DND-41 (cell line): ENCODE results near the gene GOSR2.

Experiments
- EZH2 ChIP-seq: IDR thresholded peaks from 3 replicates; pipeline ENCODE4 v1.6.1; 2012; ENCODE audit warnings: borderline replicate concordance, low read depth, mild to moderate bottlenecking, moderate library complexity, low read length, inconsistent platforms; ENCODE audit not compliant: severe bottlenecking
- TF ChIP-seq, protein P1 (sequence below): IDR thresholded peaks from 2 replicates; pipeline ENCODE4 v1.5.1; 2012; ENCODE audit warnings: borderline replicate concordance, low read length, moderate library complexity, mild to moderate bottlenecking; ENCODE audit not compliant: poor library complexity, severe bottlenecking; ENCODE audit errors: extremely low read depth

DNA sequence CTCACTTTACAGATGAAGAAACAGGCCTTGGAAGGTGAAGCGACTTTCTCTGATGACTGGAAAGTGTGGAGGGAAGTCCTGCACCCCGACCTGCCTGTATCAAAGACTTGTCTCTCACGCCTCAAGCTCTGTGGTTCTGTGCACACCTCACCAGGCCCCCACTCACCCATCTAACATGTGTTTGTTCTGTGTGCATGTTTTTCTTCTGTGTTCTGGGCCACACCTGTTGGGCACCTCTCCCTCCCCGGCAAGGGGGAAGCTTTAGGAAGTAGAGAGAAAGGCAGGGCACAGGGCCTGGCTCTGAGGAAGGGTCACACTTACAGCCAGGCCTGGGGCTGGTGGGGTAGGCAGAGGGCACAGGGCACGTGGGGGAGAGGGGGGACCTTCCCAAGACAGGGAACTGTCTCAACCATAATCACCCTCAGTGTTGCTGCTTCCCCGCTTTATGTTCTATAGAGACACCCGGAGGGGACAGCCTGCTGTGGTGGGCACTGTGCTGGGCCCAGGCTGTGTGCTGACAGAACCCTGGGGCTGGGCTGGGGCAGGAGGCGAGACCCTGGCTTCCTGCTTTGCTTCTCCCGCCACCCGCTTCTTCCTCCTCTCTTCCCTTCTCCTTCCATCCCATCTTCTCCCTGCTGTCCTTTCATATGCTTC lies 48.8 kb downstream of the GOSR2 start:
- TF ChIP-seq, protein P1, sequence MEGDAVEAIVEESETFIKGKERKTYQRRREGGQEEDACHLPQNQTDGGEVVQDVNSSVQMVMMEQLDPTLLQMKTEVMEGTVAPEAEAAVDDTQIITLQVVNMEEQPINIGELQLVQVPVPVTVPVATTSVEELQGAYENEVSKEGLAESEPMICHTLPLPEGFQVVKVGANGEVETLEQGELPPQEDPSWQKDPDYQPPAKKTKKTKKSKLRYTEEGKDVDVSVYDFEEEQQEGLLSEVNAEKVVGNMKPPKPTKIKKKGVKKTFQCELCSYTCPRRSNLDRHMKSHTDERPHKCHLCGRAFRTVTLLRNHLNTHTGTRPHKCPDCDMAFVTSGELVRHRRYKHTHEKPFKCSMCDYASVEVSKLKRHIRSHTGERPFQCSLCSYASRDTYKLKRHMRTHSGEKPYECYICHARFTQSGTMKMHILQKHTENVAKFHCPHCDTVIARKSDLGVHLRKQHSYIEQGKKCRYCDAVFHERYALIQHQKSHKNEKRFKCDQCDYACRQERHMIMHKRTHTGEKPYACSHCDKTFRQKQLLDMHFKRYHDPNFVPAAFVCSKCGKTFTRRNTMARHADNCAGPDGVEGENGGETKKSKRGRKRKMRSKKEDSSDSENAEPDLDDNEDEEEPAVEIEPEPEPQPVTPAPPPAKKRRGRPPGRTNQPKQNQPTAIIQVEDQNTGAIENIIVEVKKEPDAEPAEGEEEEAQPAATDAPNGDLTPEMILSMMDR = no peak
- no peak for TF ChIP-seq EZH2
